Measurements from ENCODE around the gene NAXE.

Gene NAXE

DNA sequence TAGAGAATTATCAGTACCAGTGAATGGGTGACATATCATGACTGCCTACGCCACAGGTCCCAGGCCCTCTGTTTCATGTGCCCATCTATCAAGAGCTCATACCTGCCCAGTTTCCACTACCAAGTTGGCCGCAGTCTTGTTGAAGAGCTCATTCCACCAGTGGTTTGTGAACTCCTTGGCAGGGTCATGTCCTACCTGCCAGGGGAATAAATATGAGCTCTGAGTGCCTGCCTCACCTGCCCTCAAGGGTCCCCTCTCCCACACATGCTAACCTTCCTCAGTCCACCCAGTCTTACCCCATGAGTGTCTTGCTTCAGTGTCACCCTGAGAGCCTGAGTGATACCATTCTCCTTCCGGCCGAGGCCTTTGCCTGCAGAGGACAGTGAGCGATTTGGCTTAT is 6.5 kb downstream of the NAXE start:
- DNase-seq (ENCODE audit: low read depth) = no peak
- H3K4me3 ChIP-seq (ENCODE audit: low read depth, low read length) = no peak overlapping the region
- TF ChIP-seq, protein P1, sequence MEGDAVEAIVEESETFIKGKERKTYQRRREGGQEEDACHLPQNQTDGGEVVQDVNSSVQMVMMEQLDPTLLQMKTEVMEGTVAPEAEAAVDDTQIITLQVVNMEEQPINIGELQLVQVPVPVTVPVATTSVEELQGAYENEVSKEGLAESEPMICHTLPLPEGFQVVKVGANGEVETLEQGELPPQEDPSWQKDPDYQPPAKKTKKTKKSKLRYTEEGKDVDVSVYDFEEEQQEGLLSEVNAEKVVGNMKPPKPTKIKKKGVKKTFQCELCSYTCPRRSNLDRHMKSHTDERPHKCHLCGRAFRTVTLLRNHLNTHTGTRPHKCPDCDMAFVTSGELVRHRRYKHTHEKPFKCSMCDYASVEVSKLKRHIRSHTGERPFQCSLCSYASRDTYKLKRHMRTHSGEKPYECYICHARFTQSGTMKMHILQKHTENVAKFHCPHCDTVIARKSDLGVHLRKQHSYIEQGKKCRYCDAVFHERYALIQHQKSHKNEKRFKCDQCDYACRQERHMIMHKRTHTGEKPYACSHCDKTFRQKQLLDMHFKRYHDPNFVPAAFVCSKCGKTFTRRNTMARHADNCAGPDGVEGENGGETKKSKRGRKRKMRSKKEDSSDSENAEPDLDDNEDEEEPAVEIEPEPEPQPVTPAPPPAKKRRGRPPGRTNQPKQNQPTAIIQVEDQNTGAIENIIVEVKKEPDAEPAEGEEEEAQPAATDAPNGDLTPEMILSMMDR (conservative IDR thresholded peaks at IDR 0.05; ENCODE audit: low read depth, low read length) = no peak

DNA sequence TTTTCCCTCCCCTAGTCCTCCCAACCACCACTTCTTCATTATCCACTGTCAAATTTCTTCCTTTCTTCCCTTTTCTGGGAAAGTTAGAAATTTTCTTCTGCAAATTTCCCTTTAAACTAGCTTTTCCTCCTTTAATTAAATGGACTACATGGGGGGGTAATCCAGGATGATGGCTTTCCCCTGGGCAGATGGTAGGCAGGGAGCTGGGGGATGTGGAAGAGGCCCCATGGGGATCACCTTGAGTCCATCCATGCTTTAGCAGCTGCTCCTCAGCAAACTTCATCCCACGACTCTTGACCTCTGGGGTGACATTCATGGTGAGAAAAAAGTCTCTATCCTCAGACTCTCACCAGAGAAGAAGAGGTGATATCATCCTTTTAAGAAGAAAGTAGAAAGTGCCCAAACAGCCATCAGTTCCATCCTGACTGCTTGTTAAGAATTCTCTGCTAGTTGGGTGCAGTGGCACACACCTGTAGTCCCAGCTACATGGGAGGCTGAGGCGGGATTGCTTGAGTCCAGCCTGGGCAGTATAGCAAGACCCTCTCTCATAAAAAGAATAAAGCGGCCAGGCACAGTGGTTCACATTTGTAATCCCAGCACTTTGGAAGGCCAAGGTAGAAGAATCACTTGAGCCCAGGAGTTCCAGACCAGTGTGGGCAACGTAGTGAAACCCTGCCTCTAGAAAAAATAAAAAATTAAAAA is 7.3 kb downstream of the NAXE start:
- H3K4me3 ChIP-seq (ENCODE audit: low read depth, low read length) = no peak overlapping the region
- DNase-seq (ENCODE audit: low read depth) = no peak
- TF ChIP-seq, protein P1 (conservative IDR thresholded peaks at IDR 0.05; ENCODE audit: low read depth, low read length) = no peak

DNA sequence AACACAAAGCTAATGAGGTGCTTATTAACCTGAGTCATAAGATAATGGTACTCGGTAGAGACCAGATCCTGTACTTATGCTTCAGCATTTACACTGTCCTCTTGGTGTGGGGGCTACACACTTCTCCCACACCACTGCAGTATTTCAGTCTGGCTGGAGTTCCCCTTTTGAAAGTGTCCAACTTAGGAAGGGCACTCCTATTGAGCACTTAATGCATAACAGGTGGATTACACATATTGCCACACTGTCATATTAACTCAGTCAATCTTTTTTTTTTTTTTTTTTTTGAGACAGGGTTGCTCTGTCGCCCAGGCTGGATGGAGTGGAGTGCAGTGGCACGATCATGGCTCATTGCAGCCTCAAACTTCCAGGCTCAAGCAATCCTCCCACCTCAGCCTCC is 8.2 kb downstream of the NAXE start:
- DNase-seq (ENCODE audit: low read depth) = no peak
- TF ChIP-seq, protein P1 (conservative IDR thresholded peaks at IDR 0.05; ENCODE audit: low read depth, low read length) = no peak
- no peak overlapping the region for H3K4me3 ChIP-seq (ENCODE audit: low read depth, low read length)

DNA sequence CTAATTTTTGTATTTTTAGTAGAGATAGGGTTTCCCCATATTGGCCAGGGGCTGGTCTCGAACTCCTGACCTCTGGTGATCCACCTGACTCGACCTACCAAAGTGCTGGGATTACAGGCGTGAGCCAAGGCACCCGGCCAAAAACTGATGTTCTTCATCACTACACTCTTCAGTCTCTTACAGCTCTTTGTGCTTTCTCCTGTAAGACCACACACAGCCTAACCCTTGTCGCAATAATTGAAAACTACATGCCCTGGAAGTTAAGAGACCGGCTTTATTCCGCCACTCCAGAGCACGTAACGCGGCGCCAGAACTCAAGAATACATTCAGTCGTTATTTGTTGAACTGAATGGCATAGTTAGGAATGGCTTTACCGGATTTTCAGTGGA is 9.2 kb downstream of the NAXE start:
- TF ChIP-seq, protein P1 (conservative IDR thresholded peaks at IDR 0.05; ENCODE audit: low read depth, low read length) = no peak
- peak; percentile 26 for DNase-seq (ENCODE audit: low read depth)
- H3K4me3 ChIP-seq (ENCODE audit: low read depth, low read length) = peak overlapping the region; percentile 87

DNA sequence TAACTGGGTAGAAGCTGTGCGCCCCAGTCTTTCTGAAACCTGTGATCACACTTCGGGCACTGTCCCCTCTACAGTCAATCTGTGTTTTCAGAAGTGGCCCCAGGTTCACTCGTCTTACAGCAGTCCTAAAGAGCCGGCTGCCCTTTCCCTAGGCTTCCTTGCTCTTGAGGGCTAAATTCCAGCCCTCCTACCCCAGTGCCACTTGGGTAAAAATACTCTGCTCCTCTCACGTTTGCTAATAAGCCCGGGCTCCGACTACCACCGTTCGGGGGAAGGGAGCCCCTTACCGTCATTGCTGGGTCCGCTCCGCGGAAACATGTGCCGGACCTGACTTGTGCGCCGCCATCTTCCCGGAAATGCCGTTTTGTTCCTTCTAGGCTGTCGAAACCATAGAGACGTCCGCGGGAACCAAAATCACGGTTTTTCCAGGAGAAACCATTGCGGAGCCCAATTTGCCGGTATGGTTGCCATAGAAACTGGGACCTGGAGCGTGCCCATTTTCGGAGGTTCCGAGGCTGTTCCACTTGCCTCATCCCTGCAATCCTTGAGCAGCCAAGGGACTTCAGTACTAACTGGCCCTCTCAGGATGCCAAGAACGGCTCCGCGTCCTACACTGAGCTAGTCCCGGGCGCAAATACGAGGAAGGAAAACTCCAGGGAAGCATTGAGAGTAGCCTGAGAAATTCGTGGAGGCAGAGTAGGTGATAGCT is 9.7 kb downstream of the NAXE start, which contains the start of gene GPATCH4:
Gene GPATCH4 (minus strand): TSS at position 358 of the 709 bp plus-strand sequence.
- peak within 1 kb of the TSS; percentile 87 for H3K4me3 ChIP-seq (ENCODE audit: low read depth, low read length)
- TF ChIP-seq, protein P1 (conservative IDR thresholded peaks at IDR 0.05; ENCODE audit: low read depth, low read length) = no peak
- peak; percentile 93 for DNase-seq (ENCODE audit: low read depth)

DNA sequence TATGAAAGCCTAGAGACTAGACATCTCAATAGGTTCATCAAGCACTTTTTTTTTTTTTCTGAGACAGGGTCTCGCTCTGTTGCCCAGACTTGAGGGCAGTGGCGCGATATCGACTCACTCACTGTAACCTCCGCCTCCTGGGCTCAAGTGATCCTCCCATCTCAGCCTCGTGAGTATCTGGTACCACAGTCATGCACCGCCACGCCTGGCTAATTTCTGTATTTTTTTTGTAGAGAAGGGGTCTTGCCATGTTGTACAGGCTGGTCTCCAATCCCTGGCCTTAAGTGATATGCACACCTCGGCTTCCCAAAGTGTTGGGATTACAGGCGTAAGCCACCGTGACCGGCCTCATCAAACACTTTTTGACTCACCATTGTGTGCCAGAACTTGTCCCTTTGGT is 10.3 kb downstream of the NAXE start:
- DNase-seq (ENCODE audit: low read depth) = no peak
- TF ChIP-seq, protein P1 (conservative IDR thresholded peaks at IDR 0.05; ENCODE audit: low read depth, low read length) = no peak
- H3K4me3 ChIP-seq (ENCODE audit: low read depth, low read length) = peak overlapping the region; percentile 87

Measured in choroid plexus epithelial cell (primary cell).